B cell (primary cell): Measurements from ENCODE around the gene AGPAT3. TPM values are rescaled to one million over a fixed set of nuclear protein-coding genes. Genes with fewer than 3 reads are reported as not detected.

Source experiments
- ATAC-seq: fragments of 200-7000 bp; cut with Tn5 transposase; one replicate; pipeline ENCODE4 v1.10.0; 2021; ENCODE audit warnings: low read depth, mild to moderate bottlenecking, moderate number of reproducible peaks, moderate library complexity
- CTCF ChIA-PET: fragments of 350-600 bp; sonication (Branson Sonifier 250); formaldehyde crosslinking; loops from one replicate; lab custom pipeline; 2021; ENCODE audit warnings: antibody characterized with exemption, inconsistent platforms; lab: Charles Lee
- POLR2A ChIA-PET: fragments of 350-600 bp; sonication (Branson Sonifier 250); formaldehyde crosslinking; loops from one replicate; lab custom pipeline; 2021; ENCODE audit warnings: antibody characterized with exemption; lab: Charles Lee
- DNase-seq: peaks from one replicate; pipeline ENCODE4 v3.0.0; 2013
- H2AFZ ChIP-seq: 2 replicates; pipeline ENCODE4 v1.6.1; 2012; ENCODE audit warnings: mild to moderate bottlenecking, low read depth, low read length; ENCODE audit not compliant: insufficient read depth, poor library complexity, severe bottlenecking
- H3K27ac ChIP-seq, 2 donors: 1 replicate in 1 of 2; 2 replicates in 1 of 2; pipeline ENCODE4 v1.5.1; 2012 to 2013; ENCODE audit warnings: low read length in 2 of 2, mild to moderate bottlenecking in 2 of 2, moderate library complexity in 1 of 2
- H3K27me3 ChIP-seq, 4 experiments: fragments of 200-600 bp in 1 of 4; sonication (generic) in 1 of 4; replicated peaks in 1 of 4; 1 replicate in 2 of 4; 2 replicates in 2 of 4; pipeline versions ENCODE4 v1.6.1 to v1.7.0; 2013 to 2016; ENCODE audit warnings: low read length in 3 of 4, mild to moderate bottlenecking in 2 of 4, mixed read lengths in 1 of 4, moderate library complexity in 1 of 4; ENCODE audit not compliant: insufficient read depth in 4 of 4, control insufficient read depth in 3 of 4; ENCODE audit errors: control extremely low read depth in 1 of 4
- H3K36me3 ChIP-seq, 2 experiments: replicated peaks in 1 of 2; 1 replicate in 1 of 2; 2 replicates in 1 of 2; pipeline versions ENCODE4 v1.6.1 to v1.7.1; 2013; ENCODE audit warnings: low read length in 1 of 2; ENCODE audit not compliant: insufficient read depth in 2 of 2, control insufficient read depth in 1 of 2; ENCODE audit errors: control extremely low read depth in 1 of 2, extremely low read depth in 1 of 2
- H3K4me1 ChIP-seq, 2 donors: fragments of 200-600 bp in 1 of 2; sonication (generic) in 1 of 2; 1 replicate in 1 of 2; 2 replicates in 1 of 2; pipeline versions ENCODE4 v1.5.1 to v1.6.1; 2013 to 2017; ENCODE audit warnings: low read length in 2 of 2; ENCODE audit not compliant: control insufficient read depth in 2 of 2, insufficient read depth in 2 of 2
- H3K4me2 ChIP-seq: replicated peaks from 2 replicates; pipeline ENCODE3; 2012; ENCODE audit warnings: mild to moderate bottlenecking, low read depth, low read length; ENCODE audit not compliant: poor library complexity, severe bottlenecking
- H3K4me3 ChIP-seq, 5 experiments: fragments of 200-600 bp in 1 of 5; sonication (generic) in 1 of 5; 1 replicate in 3 of 5; 2 replicates in 2 of 5; pipeline versions ENCODE4 v1.5.1 to v1.7.0; 2011 to 2016; ENCODE audit warnings: low read length in 4 of 5, mild to moderate bottlenecking in 4 of 5, low read depth in 2 of 5, control low read depth in 1 of 5, moderate library complexity in 1 of 5; ENCODE audit not compliant: insufficient read depth in 1 of 5; ENCODE audit errors: control extremely low read depth in 1 of 5, extremely low read depth in 1 of 5
- H3K79me2 ChIP-seq: fragments of 200-600 bp; sonication (generic); one replicate; pipeline ENCODE4 v1.6.0; 2016; ENCODE audit warnings: low read length; ENCODE audit not compliant: control insufficient read depth, insufficient read depth
- H3K9ac ChIP-seq: fragments of 200-600 bp; sonication (generic); 2 replicates; pipeline ENCODE4 v1.6.1; 2017; ENCODE audit warnings: mild to moderate bottlenecking, low read length, moderate library complexity
- H3K9me3 ChIP-seq, 3 donors: one replicate each; pipeline versions ENCODE4 v1.6.1 to v1.7.1; 2013; ENCODE audit warnings: low read length in 2 of 3; ENCODE audit not compliant: control insufficient read depth in 2 of 3, insufficient read depth in 1 of 3; ENCODE audit errors: control extremely low read depth in 1 of 3
- H4K20me1 ChIP-seq: 2 replicates; pipeline ENCODE4 v1.6.0; 2012; ENCODE audit warnings: mild to moderate bottlenecking, low read length; ENCODE audit not compliant: insufficient read depth, control insufficient read depth, poor library complexity, severe bottlenecking
- H3K27ac Mint-ChIP-seq: one replicate; pipeline ENCODE4 v1.8.0; 2021; ENCODE audit warnings: mixed read lengths
- H3K27me3 Mint-ChIP-seq: one replicate; pipeline ENCODE4 v1.8.0; 2021; ENCODE audit warnings: mixed read lengths
- H3K4me1 Mint-ChIP-seq: one replicate; pipeline ENCODE4 v1.8.0; 2021; ENCODE audit warnings: mixed read lengths
- H3K4me3 Mint-ChIP-seq: one replicate; pipeline ENCODE4 v1.8.0; 2021; ENCODE audit warnings: mixed read lengths
- H3K9me3 Mint-ChIP-seq: one replicate; pipeline ENCODE4 v1.8.0; 2022; ENCODE audit warnings: mixed read lengths; ENCODE audit not compliant: insufficient read depth
- CTCF ChIP-seq: fragments of 200-600 bp; IDR thresholded peaks from one replicate; pipeline ENCODE4 v1.8.0; 2022; ENCODE audit warnings: antibody characterized with exemption, mild to moderate bottlenecking
- EZH2 ChIP-seq: IDR thresholded peaks from 2 replicates; pipeline ENCODE4 v1.6.1; 2012; ENCODE audit warnings: borderline replicate concordance, low read depth, mild to moderate bottlenecking, moderate library complexity, low read length; ENCODE audit not compliant: insufficient read depth, poor library complexity, severe bottlenecking
- WGBS: methylation state at CpG from one replicate; pipeline ENCODE4 v1.1.5; 2013; ENCODE audit warnings: missing lambda C conversion rate; ENCODE audit not compliant: insufficient coverage; 5-methylcytosine and 5-hydroxymethylcytosine counted together
- intact Hi-C: fragments of 100-400 bp; cut with micrococcal nuclease; formaldehyde crosslinking; loops from one replicate; pipeline ENCODE4 v1.10.0; 2022
- polyA plus RNA-seq: library from polyadenylated mRNA; depleted of rRNA; stranded (reverse); fragments of >200 nt; gene quantifications from 2 replicates; pipeline ENCODE4 v1.2.3, GENCODE V29; 2012
- total RNA-seq, 2 donors: library from RNA; stranded (reverse); fragments of 120-200 nt in 1 of 2; gene quantifications; 1 replicate in 1 of 2; 2 replicates in 1 of 2; pipeline versions ENCODE4 v1.2.3 to v1.2.4, GENCODE V29; 2013 to 2022

AGPAT3 gene
- total and polyA plus RNA-seq, 2 donors (not counting 1 experiment from before 2014, with no cell fraction given), result 14.3 to 49.3 TPM

GRCh38 chr21:43994646-43995045, 129.6 kb downstream of the AGPAT3 start:
- H3K4me2 ChIP-seq, result no peak overlapping the region
- CTCF ChIA-PET, result interaction anchor here (0.7 to 1.1 kb wide), 2 partner anchors 19 to 955 kb away, joined by 3 read pairs; no protein-coding TSS in a partner anchor

More at GRCh38 chr21:43994646-43995045, 129.6 kb downstream of the AGPAT3 start:
- Histone ChIP-seq H3K4me3 (no peak overlapping the region), H3K36me3 (no peaks in the 10 kb centered on the region), H3K27me3 (peaks cover 0 to 6% (median 1%) of the 10 kb centered on the region in 4 experiments), H4K20me1 (no peaks in the 10 kb centered on the region), H3K27ac (no peak overlapping the region), H2AFZ (no peak overlapping the region), H3K4me1 (no peaks in the 10 kb centered on the region), H3K9ac (no peak overlapping the region), H3K9me3 (peaks cover 0 to 8% (median 0%) of the 10 kb centered on the region in 3 donors), H3K79me2 (no peaks in the 10 kb centered on the region)
- H3K4me1 Mint-ChIP-seq, result no peaks in the 10 kb centered on the region
- POLR2A ChIA-PET, result no interaction called here
- no peak for ATAC-seq
- H3K27me3 Mint-ChIP-seq, result peaks cover 7% of the 10 kb centered on the region
- H3K4me3 Mint-ChIP-seq, result no peak overlapping the region
- WGBS, result 96% methylated on average over 7 of the region's 9 CpGs
- DNase-seq, result no peak
- intact Hi-C loops, result no loop called here
- TF ChIP-seq CTCF, result no peak
- no peak for TF ChIP-seq EZH2
- no peak overlapping the region for H3K27ac Mint-ChIP-seq
- no peaks in the 10 kb centered on the region for H3K9me3 Mint-ChIP-seq
